Osteocyte (in vitro differentiated cells): ENCODE measurements around the gene OSBPL10. TPM values are rescaled to one million over a fixed set of nuclear protein-coding genes. Genes with fewer than 3 reads are reported as not detected.

ENCODE experiments used
- DNase-seq: peaks from one replicate; pipeline ENCODE4 v3.0.0; 2021; ENCODE audit warnings: mixed read lengths; ENCODE audit not compliant: unreplicated experiment; ENCODE audit errors: extremely low spot score
- H3K27ac Mint-ChIP-seq: one replicate; pipeline ENCODE4 v1.8.0; 2021; ENCODE audit warnings: mild to moderate bottlenecking, mixed read lengths; ENCODE audit not compliant: unreplicated experiment
- H3K27me3 Mint-ChIP-seq: one replicate; pipeline ENCODE4 v1.8.0; 2021; ENCODE audit warnings: mixed read lengths; ENCODE audit not compliant: unreplicated experiment
- H3K36me3 Mint-ChIP-seq: one replicate; pipeline ENCODE4 v1.8.0; 2021; ENCODE audit warnings: mixed read lengths; ENCODE audit not compliant: unreplicated experiment
- H3K4me1 Mint-ChIP-seq: one replicate; pipeline ENCODE4 v1.8.0; 2021; ENCODE audit warnings: mixed read lengths; ENCODE audit not compliant: unreplicated experiment
- H3K4me3 Mint-ChIP-seq: one replicate; pipeline ENCODE4 v1.8.0; 2021; ENCODE audit warnings: mild to moderate bottlenecking, moderate library complexity, mixed read lengths; ENCODE audit not compliant: unreplicated experiment
- H3K9me3 Mint-ChIP-seq: one replicate; pipeline ENCODE4 v1.8.0; 2021; ENCODE audit warnings: mixed read lengths; ENCODE audit not compliant: unreplicated experiment
- total RNA-seq: library from RNA; stranded (reverse); gene quantifications from 2 replicates; pipeline ENCODE4 v1.2.1, GENCODE V29; 2021
- TF ChIP-seq, protein P1 (sequence below): fragments of 200-600 bp; sonication (generic); IDR thresholded peaks from 2 replicates; pipeline ENCODE4 v1.5.0; 2021; ENCODE audit warnings: antibody characterized with exemption, mild to moderate bottlenecking, moderate library complexity

Gene OSBPL10
- total RNA-seq, 1 donor from 2014 or later = 21.7 TPM

DNA sequence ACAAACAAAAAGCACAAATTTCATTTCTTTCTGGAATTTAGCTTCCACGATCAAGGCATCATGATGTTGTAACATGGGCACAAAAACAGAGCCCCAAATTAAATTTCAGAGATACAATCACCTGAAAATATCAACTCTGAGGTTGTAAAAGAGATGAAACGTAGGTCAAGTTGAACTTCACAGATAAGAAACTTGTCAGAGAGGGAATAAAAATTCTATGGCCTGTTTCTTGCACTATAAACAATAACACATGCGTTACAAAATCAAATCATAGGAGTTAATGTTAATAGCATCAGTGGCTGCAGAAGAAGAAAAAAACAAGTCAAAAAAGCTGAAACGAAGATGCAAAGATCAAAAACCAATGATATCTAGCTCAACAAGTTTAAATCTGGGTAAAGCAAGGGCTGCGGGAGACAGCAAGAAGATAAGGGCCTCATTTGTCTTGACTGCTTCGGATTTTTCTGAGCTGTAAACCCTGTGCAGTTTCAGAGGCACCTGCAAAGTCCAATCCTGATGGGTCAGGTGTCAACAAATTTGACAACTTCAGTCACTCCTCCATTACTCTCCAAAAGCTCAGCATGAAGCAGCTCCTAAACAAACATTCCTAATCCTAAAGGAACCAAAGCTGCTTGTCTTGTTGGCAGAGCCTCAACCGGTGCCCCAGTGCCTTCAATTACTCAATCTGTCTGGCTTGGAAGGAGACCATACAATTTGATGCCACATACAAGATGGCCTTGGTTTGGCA, 228.6 kb downstream of the OSBPL10 start:
- H3K27ac Mint-ChIP-seq = no peak overlapping the region
- H3K9me3 Mint-ChIP-seq = no peaks in the 10 kb centered on the region
- TF ChIP-seq, protein P1, sequence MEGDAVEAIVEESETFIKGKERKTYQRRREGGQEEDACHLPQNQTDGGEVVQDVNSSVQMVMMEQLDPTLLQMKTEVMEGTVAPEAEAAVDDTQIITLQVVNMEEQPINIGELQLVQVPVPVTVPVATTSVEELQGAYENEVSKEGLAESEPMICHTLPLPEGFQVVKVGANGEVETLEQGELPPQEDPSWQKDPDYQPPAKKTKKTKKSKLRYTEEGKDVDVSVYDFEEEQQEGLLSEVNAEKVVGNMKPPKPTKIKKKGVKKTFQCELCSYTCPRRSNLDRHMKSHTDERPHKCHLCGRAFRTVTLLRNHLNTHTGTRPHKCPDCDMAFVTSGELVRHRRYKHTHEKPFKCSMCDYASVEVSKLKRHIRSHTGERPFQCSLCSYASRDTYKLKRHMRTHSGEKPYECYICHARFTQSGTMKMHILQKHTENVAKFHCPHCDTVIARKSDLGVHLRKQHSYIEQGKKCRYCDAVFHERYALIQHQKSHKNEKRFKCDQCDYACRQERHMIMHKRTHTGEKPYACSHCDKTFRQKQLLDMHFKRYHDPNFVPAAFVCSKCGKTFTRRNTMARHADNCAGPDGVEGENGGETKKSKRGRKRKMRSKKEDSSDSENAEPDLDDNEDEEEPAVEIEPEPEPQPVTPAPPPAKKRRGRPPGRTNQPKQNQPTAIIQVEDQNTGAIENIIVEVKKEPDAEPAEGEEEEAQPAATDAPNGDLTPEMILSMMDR = no peak
- H3K4me1 Mint-ChIP-seq = peaks cover 3% of the 10 kb centered on the region
- peaks cover 4% of the 10 kb centered on the region for H3K36me3 Mint-ChIP-seq
- no peak overlapping the region for H3K4me3 Mint-ChIP-seq
- H3K27me3 Mint-ChIP-seq = no peaks in the 10 kb centered on the region
- DNase-seq = no peak

DNA sequence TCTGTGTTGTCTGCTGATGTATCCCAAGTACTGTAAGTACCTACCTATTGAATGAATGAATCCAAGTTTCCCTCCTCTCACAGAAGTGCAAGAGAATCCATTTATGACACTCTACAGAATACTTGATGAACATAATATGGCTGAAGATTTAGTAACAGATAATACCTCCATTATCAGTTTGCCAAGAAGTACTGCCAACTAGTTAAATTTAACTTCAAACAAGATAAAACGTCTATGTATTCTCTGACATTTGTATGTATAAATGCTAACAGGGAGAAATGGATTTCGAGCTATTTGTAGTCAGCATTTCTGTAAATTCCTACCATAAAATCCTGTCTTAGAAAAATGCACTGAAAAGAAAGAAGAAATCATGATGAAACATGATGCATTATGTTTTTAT, 230.7 kb downstream of the OSBPL10 start:
- Mint-ChIP-seq H3K9me3 (no peaks in the 10 kb centered on the region), H3K27me3 (no peaks in the 10 kb centered on the region), H3K36me3 (no peaks in the 10 kb centered on the region), H3K27ac (no peak overlapping the region), H3K4me3 (no peak overlapping the region), H3K4me1 (peaks cover 3% of the 10 kb centered on the region)
- TF ChIP-seq, protein P1 = no peak
- DNase-seq = no peak

DNA sequence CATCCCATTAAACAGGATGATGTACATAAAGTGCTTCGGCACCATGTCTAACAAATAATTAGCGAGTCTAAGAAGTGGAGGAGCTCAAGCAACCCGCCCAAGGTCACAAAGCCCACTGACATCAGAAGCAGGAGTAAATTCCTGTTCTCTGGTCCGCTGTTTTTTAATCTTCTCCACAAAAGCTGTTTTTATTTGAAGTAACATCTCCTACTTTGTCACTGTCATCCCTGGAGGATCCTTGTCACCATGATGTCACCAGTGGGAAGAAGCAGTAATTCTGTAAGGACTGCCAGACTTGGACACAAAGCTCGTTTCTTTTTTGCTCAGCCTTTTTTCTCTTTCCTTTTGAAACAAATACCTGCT, 232.1 kb downstream of the OSBPL10 start:
- Mint-ChIP-seq H3K36me3 (no peaks in the 10 kb centered on the region), H3K9me3 (no peaks in the 10 kb centered on the region), H3K27me3 (no peaks in the 10 kb centered on the region), H3K4me3 (no peak overlapping the region), H3K27ac (no peak overlapping the region), H3K4me1 (no peaks in the 10 kb centered on the region)
- TF ChIP-seq, protein P1 = no peak
- DNase-seq = no peak

DNA sequence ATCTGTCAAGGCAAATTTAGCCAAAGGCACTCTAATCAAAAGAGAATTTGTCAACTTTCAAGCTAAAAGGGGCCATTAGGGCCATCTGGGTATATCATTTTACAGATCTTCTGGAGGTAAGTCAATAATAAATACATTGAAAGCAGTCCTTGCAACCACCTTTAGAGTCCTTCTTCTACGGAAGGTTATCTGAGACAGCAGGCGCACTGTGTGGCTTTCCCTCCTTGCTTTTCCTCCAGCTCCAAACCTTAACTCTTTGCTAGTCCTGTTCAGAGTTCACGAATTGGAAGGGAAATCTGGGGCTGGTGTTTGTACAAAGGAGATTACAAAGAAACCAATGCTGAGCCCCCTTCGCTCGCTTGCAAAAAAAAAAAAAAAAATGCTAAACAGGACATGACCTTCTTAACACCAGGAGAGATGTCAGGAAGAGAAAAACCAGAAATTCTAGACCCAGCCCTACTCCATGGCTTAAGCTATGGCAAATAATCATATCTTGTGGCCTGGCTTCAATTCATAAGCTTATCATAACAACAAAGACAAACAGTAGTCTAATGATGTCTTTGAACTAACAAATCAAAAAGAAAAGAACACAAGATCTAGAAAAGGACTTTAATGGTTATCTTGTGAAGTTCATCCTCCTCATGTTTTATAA, 232.7 kb downstream of the OSBPL10 start:
- no peaks in the 10 kb centered on the region for H3K27me3 Mint-ChIP-seq
- no peak overlapping the region for H3K4me3 Mint-ChIP-seq
- H3K27ac Mint-ChIP-seq = no peak overlapping the region
- TF ChIP-seq, protein P1 = no peak
- H3K36me3 Mint-ChIP-seq = no peaks in the 10 kb centered on the region
- DNase-seq = no peak
- H3K9me3 Mint-ChIP-seq = no peaks in the 10 kb centered on the region
- H3K4me1 Mint-ChIP-seq = no peaks in the 10 kb centered on the region

DNA sequence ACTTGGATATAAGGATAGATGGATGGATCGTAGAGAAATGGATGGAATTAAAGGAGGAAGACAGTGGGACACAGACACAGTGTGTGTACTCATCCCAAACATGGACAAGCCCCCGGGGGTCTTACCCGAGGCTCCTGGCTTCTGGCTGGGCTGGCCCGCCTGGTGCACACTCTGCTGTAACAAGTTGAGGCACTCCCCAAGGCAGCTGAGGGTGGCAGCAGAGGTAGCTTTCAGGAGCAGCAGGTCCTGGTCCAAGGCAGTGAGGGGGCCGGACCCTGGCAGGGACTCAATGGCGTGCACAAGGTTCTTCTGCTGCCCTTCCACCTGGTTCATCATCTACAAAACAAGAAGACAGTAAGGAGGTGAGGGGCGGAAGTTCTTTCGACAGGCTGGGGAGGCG, 233.3 kb downstream of the OSBPL10 start:
- DNase-seq = no peak
- H3K27ac Mint-ChIP-seq = no peak overlapping the region
- H3K4me3 Mint-ChIP-seq = no peak overlapping the region

More for the DNA sequence above, 233.3 kb downstream of the OSBPL10 start:
- Mint-ChIP-seq H3K9me3 (no peaks in the 10 kb centered on the region), H3K36me3 (no peaks in the 10 kb centered on the region), H3K4me1 (no peaks in the 10 kb centered on the region), H3K27me3 (no peaks in the 10 kb centered on the region)
- TF ChIP-seq, protein P1 = no peak
